KG1 (cell line): Measurements from ENCODE around the gene ATF6B.
"Not testable (repeated sequence)": the region's sequence is repeated elsewhere in the genome, so short reads cannot be mapped to it uniquely, and the experiment has no call there.

Source experiments
- DNase-seq: peaks from one replicate; lab custom pipeline; 2025; lab: John Stamatoyannopoulos, UW

ATF6B gene

DNA sequence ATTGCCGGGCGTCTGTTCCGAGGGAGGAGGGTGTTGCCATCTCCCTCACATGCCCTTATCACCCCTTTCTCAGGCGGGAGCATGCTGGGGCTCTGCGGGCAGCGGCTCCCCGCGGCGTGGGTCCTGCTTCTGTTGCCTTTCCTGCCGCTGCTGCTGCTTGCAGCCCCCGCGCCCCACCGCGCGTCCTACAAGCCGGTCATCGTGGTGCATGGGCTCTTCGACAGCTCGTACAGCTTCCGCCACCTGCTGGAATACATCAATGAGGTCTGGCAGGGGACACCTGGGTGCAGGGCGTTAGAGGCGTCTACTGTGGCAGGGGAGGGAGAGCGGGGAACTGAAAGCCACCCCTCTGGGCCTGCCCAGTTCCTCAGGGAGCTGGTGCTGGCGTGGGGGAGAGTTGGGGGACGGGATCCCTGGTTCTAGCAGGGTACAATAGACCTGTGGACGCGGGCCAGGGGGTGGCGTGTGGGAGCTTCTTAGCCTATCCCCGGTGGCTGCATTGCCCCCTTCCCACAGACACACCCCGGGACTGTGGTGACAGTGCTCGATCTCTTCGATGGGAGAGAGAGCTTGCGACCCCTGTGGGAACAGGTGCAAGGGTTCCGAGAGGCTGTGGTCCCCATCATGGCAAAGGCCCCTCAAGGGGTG is 26.6 kb upstream of the ATF6B start:
- DNase-seq, result peak; percentile 32

- DNase-seq, result peak; percentile 56
Observed at GRCh38 chr6:32153564-32154513, 25.8 kb upstream of the ATF6B start, which contains the start of gene PPT2. TSS of gene PPT2 (plus strand) at chr6:32154141. CDS start at chr6:32154595, 454 bp downstream.

DNA sequence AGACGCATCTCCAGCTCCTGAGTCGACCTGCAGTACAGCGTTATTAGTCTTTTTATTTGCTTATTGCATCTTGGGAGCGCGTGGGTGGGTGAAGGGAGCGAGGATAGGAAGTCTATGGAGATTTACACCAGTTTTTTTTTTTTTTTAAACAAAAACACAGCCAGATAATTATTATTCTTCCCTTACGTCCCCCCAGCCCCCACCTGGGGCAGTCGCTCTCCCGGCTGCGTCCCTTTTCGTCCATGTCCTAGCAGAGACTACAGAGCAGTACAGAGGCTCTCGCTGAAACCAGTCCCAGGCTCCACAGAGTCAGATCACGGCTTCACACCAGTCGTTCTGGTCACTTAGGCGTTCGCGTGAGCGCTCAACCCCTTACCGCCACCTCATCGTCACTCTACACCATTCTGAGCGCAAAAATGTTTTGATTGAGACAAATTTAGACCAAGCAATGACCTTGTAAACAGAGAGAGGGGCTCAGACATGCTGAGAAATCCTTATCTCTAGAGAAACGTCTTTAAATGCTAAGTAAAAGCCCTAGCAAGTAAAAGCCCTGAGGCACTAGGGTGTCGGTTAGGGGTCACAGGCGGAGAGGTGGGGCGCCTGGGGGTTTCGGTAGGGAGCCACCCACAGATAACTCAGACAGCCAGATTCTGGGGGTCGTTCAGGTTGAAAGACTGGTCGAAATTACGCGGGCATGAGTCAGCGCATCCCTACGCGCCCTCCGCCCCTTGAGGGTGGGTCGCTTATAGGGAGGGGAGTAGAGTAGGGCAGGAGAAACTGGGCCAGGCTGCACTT is 24.9 kb upstream of the ATF6B start:
- no peak for DNase-seq

DNA sequence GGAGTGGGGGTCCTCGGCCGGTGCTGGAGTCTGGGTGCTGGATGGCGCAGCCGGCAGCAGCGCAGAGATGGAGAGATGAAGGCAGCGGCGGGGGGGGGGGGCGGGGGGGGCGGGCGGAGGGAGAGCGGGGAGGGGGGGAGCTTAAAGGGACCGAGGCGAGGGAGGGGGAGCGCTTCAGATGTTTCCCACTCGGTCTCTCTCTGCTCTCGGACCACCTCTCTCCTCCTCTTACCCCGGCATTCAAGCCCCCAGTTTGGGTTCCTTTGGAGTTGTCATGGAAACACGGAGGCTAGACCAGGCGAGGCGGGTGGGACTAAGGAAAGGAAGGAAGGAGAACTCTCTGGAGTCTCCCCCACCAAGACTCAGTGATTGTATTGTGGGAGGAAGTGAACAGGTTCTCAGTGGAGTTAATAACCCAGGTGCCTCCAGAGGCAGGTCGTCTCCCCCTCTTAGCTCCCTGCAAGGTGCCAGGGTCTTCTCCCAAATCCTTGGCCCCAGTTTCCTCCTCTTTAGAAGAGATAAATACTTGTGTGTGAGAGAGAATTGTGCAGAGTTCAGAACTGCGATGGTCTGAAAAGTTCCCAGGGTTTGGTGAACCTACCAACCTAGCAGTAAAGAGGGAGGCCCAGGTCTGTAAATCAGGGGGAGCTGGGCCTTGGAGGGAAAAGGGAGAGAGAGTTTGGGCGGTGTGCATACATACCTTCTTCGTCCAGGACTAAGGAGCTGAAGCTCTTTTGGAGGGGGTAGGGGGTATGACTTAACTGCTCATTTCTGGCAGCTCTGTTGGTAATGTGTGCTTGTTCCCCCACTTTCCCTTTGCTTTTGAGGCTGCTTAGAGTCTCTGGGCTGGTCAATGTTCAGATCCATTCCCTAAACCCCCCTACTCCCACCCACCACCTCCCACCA is 24.1 kb upstream of the ATF6B start, which contains the start of gene PRRT1:
Gene PRRT1 (minus strand): TSS at position 77 of the 906 bp plus-strand sequence. CDS start 112 bp downstream, outside the sequence.
- DNase-seq, result no peak

DNA sequence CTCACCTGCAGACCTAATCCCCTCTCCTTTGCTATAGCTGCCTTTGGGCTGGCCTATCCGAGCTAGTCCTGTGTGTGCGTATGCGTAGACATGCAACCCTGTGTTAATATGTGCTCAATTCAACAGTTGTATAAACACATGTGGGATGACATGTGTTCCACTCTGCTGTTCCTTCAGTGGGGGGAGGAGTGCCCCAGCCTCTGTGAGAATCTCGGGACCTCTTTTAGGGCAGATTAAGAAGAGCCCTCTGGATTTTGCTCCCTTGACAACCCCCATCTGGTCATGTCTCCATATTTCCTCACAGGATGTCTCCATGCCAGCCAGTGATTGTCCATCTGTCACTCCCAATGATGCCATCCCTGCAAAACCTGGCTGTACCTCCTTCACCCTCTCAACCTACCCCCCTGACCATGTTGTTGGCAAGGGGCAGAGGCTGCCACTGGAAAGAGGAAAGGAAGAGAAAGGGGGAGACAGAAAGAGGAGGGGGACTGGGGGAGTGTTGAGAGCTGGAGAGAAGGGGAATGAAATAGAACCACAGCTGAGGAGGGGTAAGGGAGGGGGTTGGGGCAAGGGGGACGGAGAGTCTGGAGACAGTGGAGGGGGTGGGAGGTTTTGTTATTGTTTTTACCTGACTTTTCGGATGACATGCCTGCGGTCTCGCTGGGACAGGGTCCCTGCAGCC is 23.3 kb upstream of the ATF6B start:
- no peak for DNase-seq

DNA sequence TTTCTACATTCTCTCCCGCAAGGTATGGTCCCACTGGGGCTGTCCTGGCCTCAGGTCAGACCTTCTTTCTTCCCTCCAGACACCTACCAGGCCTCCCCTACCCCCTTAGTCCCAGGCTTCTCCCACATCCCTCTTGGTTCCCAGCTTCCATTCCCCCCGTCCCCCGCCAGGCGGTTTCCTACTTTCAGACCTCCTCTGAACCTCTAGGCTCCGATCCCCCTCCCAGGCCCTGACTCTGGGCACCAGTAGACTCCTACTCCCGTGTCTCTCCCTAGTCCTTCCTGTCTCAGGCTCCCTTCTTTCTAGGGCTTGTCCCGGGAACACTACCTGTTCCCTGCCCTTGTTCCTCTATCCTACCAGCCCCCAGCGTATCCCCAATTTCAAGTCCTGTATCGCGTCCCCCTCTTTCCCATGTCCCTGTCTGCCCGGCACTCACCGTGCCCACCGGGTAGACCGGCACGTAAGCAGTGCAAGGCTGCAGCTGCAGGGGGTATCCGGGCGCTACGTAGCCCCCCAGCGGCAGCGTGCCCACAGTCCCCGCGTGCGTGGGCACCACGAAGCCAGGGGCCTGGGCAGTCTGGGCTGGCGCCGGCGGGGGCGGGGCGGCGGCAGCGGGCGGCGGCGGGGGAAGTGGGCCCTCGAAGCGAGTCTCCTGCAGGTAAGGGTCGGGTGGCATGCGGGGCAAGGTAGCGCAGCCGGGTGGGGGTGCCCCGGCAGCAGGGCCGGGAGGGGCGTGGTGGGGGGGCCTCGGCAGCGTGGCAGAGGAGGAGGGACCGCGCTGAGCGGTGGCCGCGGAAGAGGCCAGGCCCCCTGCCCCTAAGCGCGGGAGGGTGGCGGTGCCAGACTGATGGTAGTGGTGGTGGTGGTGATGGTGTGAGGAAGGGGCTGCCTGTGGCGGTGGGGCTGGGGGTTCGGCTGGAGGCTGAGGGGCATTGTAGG is 22.2 kb upstream of the ATF6B start:
- no peak for DNase-seq

- DNase-seq, result no peak
Observed at GRCh38 chr6:32149092-32149755, 21.2 kb upstream of the ATF6B start.

- DNase-seq, result no peak
Observed at GRCh38 chr6:32148289-32149091, 20.4 kb upstream of the ATF6B start.

GRCh38 chr6:32147401-32148132 is 19.5 kb upstream of the ATF6B start:
- DNase-seq, result no peak

DNA sequence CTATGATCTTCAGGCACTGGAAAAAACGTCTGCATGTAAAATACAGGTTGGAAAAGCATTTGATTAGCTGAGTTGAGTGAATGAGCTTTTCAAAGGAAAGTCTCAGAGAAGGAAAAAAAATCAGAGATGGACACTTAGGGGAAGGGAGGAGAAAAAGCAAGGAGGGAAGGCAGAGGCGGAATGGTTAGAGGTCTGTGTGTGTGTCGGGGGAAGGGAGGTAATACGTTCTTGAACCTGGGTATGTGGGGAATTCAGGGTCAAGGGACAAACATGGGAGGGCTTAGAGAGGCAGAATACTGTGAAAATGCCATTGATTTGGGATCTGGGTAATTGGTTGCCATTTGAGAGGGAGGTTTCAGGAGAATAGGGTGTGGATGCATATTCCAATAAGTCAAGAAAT is 18.6 kb upstream of the ATF6B start:
- DNase-seq, result no peak

DNA sequence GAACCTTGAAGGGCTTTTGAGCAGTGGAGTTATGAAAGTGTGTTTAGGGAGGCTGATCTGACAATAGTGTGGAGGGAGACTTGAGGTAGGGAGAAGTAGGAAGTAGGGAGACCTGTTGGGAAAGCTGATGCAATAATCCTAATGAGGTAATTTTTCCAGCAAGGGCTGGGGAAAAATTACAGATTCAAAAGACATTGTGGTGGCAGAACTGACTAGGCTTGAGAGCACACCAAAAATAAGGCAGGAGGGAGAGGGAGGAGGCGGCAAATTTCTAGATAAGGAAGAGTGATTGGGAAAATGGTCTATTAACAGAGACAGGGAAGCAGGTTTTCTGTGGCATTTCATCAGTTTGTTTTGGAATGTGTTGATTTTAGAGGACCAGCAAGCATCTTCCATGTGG is 18.2 kb upstream of the ATF6B start:
- DNase-seq, result no peak

DNA sequence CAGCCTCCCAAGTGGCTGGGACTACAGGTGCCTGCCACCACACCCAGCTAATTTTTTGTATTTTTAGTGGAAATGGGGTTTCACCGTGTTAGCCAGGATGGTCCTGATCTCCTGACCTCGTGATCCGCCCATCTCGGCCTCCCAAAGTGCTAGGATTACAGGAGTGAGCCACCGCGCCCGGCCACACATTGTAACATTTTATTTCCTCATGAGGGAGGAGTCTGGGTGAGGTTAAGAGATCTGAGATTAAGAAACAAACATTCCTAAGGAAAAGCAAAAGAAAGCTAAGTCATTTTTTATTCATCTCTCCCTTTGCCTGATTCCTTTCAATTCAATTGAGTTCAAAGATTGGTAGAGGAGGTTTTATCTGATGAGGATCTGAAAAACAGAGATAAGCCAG is 16.2 kb upstream of the ATF6B start:
- not testable (repeated sequence) for DNase-seq

DNA sequence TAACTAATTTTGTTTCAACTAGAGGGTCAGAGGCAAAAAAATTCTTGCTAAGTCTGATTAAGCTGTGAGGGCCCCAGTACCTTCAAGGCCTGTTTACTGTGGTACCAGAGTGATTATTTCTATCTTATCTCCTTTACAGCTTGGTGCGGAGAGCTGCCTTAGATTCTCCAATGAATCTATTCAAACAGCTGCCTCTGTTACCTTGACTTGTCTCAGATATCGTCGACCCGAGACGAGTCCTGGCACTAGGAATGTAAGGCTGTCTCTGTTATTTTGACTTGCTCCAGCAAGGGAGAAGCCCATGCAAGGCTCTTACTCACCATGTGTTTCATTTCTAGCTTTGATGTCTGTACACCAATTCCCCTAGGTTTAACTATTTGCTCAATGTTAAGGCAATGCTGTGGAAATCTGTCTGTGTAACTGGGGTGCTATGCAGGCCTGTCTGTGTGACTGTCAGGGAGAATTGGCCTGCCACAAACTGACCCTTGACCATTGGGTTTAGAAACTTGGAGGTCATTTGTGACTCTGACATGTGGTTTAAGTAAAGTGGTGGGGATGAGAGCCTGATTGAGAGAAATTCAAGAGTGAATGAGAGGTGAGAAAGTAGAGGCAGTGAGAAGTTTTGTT is 12.5 kb upstream of the ATF6B start:
- no peak for DNase-seq

DNA sequence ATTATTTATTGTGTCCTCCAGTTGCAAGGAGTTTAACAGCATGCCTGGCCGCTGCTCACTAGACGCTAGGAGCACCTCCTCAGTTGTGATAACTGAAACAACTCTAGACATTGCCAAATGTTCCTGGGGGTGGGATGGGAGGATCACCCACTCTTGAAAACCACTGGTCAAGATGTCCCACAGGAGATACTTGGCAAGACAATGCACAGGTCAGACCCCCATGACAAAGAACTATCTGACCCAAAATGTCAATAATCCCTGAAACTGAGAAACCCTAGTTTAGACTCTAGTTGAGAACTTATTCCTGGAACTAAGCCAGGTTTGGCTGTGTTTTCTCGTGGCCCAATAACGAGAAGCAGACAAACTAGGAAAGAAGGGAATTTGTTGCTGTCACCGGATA is 11.5 kb upstream of the ATF6B start:
- no peak for DNase-seq

GRCh38 chr6:32137454-32137853 is 9.4 kb upstream of the ATF6B start:
- no peak for DNase-seq

DNA sequence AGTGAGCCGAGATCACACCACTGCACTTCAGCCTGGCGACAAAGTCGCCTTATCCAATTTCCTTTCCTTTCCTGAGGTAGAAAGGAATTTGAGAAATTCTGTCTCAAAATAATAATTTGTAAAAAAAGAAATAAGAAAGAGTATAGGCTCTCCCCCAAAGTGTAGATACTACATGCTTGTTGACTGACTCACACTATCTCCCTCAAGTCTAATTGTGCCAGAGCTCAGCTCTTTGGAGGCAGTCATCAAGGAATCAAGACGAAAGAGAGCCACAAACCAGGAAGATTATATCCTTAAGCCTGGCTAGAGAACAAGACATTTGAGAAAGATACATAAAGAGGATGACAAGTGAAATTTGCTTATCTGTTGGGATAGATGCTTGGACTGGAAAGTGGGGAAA is 5.7 kb upstream of the ATF6B start:
- no peak for DNase-seq

GRCh38 chr6:32132110-32132509 is 4.1 kb upstream of the ATF6B start:
- DNase-seq, result no peak
